Measurements from ENCODE around the gene FAF1.

DNA sequence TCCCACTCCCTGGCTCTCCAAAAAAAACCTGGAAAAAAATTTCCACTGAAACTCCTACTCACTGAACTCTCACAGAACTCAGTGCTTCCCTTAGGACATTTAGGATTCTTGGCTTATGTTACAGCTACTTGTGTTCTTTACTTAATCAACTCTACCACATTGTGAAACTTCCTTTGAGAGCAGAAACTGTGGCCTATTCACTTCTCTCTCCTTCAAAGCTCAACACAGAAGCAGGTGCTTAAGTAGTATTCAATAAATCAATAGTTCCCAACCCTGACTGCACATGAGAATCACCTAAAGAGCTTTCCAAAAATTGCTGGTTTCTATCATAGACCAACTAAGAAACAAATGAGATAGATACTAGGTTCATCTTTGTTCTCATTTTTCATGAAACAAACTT, 468.9 kb downstream of the FAF1 start:
- TF ChIP-seq CTCF (IDR thresholded peaks at IDR 0.05; ENCODE audit: low read depth, low read length, poor library complexity, severe bottlenecking) = no peak
- no peak for TF ChIP-seq EZH2phosphoT487 (IDR thresholded peaks at IDR 0.05; ENCODE audit: borderline replicate concordance, low read length)

Measured in DOHH2 (cell line).